Thyroid gland (tissue), 4 donors: ENCODE results near the gene GPR153. TPM values are rescaled to one million over a fixed set of nuclear protein-coding genes. Genes with fewer than 3 reads are reported as not detected.

Source experiments
- DNase-seq, 2 donors: peaks; one replicate each; pipeline ENCODE4 v3.0.0-alpha.2; 2019
- H3K27ac ChIP-seq, 3 donors: fragments of 200-600 bp; sonication (generic); 1 replicate in 2 of 3; 2 replicates in 1 of 3; pipeline ENCODE4 v1.5.1; 2016 to 2019; ENCODE audit warnings: mild to moderate bottlenecking in 1 of 3, moderate library complexity in 1 of 3
- H3K27me3 ChIP-seq: fragments of 200-600 bp; sonication (generic); one replicate; pipeline ENCODE4 v1.5.1; 2019
- H3K36me3 ChIP-seq, 2 donors: fragments of 200-600 bp; sonication (generic); one replicate each; pipeline ENCODE4 v1.5.1; 2016 to 2019
- H3K4me1 ChIP-seq, 2 donors: fragments of 200-600 bp; sonication (generic); one replicate each; pipeline ENCODE4 v1.5.1; 2017 to 2019
- H3K4me3 ChIP-seq, 3 donors: fragments of 200-600 bp; sonication (generic); replicated peaks in 1 of 3; 1 replicate in 2 of 3; 2 replicates in 1 of 3; pipeline ENCODE4 v1.5.1; 2016; ENCODE audit warnings: mild to moderate bottlenecking in 1 of 3
- H3K9me3 ChIP-seq: fragments of 200-600 bp; sonication (generic); one replicate; pipeline ENCODE4 v1.5.1; 2017
- CTCF ChIP-seq, 6 experiments: fragments of 200-600 bp in 3 of 6; fragments of 450-650 bp in 3 of 6; sonication (generic) in 3 of 6; IDR thresholded peaks; one replicate each; pipeline ENCODE4 v1.5.1; 2016 to 2019; ENCODE audit warnings: antibody characterized with exemption in 6 of 6, mild to moderate bottlenecking in 2 of 6, inconsistent platforms in 1 of 6, moderate library complexity in 1 of 6
- POLR2A ChIP-seq, 2 donors: fragments of 450-650 bp; IDR thresholded peaks; one replicate each; pipeline ENCODE4 v1.6.1; 2017; ENCODE audit warnings: antibody characterized with exemption in 2 of 2, mild to moderate bottlenecking in 2 of 2, moderate library complexity in 1 of 2
- WGBS, 2 donors: methylation state at CpG; one replicate each; pipeline ENCODE4 v1.1.5; 2017; 5-methylcytosine and 5-hydroxymethylcytosine counted together
- intact Hi-C: fragments of 100-400 bp; cut with DNase I; formaldehyde crosslinking; loops from one replicate; pipeline ENCODE4 v1.15.1; 2023
- total RNA-seq, 4 donors: library from RNA; depleted of rRNA; stranded (reverse); fragments of >200 nt; gene quantifications; one replicate each; pipeline ENCODE4 v1.2.3, GENCODE V29; 2016

GPR153 gene
- total RNA-seq, 4 donors from 2014 or later, result 0.78 to 3.2 (median 1.5) TPM

GRCh38 chr1:6278263-6278662 is 17.4 kb upstream of the GPR153 start:
- no peaks in the 10 kb centered on the region for H3K27me3 ChIP-seq
- WGBS, 2 donors, result 80 to 93% methylated on average over 9 of the region's 9 CpGs
- H3K36me3 ChIP-seq, result no peaks in the 10 kb centered on the region
- no peak overlapping the region for H3K27ac ChIP-seq
- TF ChIP-seq CTCF (IDR thresholded peaks at IDR 0.05) (no peak), POLR2A (IDR thresholded peaks at IDR 0.05) (no peak)
- no peak overlapping the region for H3K4me3 ChIP-seq
- no peaks in the 10 kb centered on the region for H3K4me1 ChIP-seq
- no peaks in the 10 kb centered on the region for H3K9me3 ChIP-seq
- intact Hi-C loops, result no loop called here
- DNase-seq, result no peak

DNA sequence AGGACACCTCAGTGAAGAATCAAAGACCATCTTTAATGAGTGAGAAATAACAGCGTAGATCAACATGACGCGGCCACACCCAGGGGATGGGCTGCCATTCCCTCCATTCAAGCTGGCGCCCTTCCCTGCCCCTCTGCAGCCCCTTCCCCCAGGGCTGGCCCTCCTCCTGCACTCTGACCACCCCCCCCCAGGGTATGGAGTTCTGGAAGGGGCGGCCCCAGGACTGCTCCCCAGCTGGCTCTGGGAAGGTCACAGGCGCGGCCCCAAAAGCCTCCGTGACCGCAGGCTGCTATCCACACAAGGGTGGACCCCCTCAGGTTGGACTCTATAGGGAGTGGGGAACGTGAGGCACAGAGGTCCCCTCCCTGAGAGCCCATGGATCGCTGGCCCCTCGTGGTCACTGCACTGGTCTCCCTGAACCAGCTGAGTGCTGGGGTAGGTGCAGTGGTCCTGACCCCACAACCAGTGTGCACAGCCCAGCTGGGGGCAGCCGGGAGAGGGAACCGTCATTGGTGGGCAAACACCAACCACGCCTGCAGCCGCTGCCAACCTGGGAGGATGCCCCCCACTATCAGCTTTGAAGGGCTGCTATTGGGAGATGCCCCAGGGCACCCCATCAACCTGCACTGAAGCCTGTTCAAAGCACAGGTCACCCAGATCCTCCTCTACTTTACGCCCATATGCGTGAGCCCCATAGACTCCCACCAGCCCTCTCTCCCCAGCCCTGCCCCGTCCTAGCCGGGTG is 16.1 kb upstream of the GPR153 start:
- intact Hi-C loops, result no loop called here
- H3K4me1 ChIP-seq, result no peaks in the 10 kb centered on the region
- no peak overlapping the region for H3K4me3 ChIP-seq
- no peaks in the 10 kb centered on the region for H3K9me3 ChIP-seq
- 91 to 96% methylated on average over 8 to 15 of the region's 20 CpGs for WGBS, 2 donors
- no peaks in the 10 kb centered on the region for H3K36me3 ChIP-seq
- H3K27ac ChIP-seq, result no peak overlapping the region
- H3K27me3 ChIP-seq, result no peaks in the 10 kb centered on the region
- no peak for TF ChIP-seq POLR2A (IDR thresholded peaks at IDR 0.05)
- no peak for DNase-seq

GRCh38 chr1:6275826-6276782 is 15.2 kb upstream of the GPR153 start:
- H3K4me1 ChIP-seq, result no peaks in the 10 kb centered on the region
- H3K27me3 ChIP-seq, result no peaks in the 10 kb centered on the region
- intact Hi-C loops, result no loop called here
- H3K9me3 ChIP-seq, result no peaks in the 10 kb centered on the region
- no peak for DNase-seq
- TF ChIP-seq POLR2A (IDR thresholded peaks at IDR 0.05) (no peak), CTCF (IDR thresholded peaks at IDR 0.05) (no peak)
- no peak overlapping the region for H3K4me3 ChIP-seq
- H3K36me3 ChIP-seq, result no peaks in the 10 kb centered on the region
- 65 to 67% methylated on average over 31 to 33 of the region's 35 CpGs for WGBS, 2 donors
- H3K27ac ChIP-seq, result no peak overlapping the region

DNA sequence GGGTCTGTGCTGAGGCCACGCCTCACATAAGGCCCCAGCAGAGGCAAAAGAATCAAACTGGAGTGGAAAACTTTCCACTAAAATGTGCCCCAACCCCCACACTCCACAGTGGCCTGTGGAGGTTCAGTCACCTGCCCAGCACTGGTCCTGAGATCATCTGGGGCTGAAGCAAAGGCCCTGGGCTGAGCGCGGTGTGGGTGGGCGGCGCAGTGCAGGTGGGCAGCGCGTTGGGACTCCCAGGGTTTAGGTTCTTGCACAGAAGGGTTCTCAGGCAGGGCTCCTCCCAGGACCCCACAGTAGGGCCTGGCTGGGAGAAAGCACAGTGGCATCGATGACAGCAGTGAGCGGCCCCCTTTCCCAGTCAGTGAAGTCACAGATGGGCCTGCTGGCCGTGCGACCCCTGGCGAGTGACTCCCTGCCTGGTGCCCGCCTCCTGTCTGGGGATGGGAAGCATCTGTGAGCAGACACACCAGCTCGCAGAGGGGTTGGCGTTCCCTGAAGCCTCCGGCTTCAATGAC is 13.8 kb upstream of the GPR153 start:
- Histone ChIP-seq H3K9me3 (no peaks in the 10 kb centered on the region), H3K4me3 (no peak overlapping the region), H3K27me3 (no peaks in the 10 kb centered on the region), H3K4me1 (no peaks in the 10 kb centered on the region), H3K36me3 (no peaks in the 10 kb centered on the region), H3K27ac (no peak overlapping the region)
- 98 to 99% methylated on average over 13 of the region's 16 CpGs for WGBS, 2 donors
- no peak for TF ChIP-seq POLR2A (IDR thresholded peaks at IDR 0.05)
- TF ChIP-seq CTCF (IDR thresholded peaks at IDR 0.05), result no peak
- no peak for DNase-seq
- intact Hi-C loops, result no loop called here

GRCh38 chr1:6274102-6274501 is 13.2 kb upstream of the GPR153 start:
- no peaks in the 10 kb centered on the region for H3K4me1 ChIP-seq
- no peak for DNase-seq
- 96 to 100% methylated on average over 2 to 8 of the region's 11 CpGs for WGBS, 2 donors
- no peaks in the 10 kb centered on the region for H3K27me3 ChIP-seq
- H3K9me3 ChIP-seq, result no peaks in the 10 kb centered on the region
- no peaks in the 10 kb centered on the region for H3K36me3 ChIP-seq
- no peak overlapping the region for H3K4me3 ChIP-seq
- no peak overlapping the region for H3K27ac ChIP-seq
- no peak for TF ChIP-seq POLR2A (IDR thresholded peaks at IDR 0.05)
- no peak for TF ChIP-seq CTCF (IDR thresholded peaks at IDR 0.05)
- intact Hi-C loops, result no loop called here
